ENCODE results near the gene TMEM129.

The TMEM129 gene

GRCh38 chr4:1756079-1756478, 35.0 kb upstream of the TMEM129 start:
- H3K4me1 ChIP-seq (ENCODE audit: control insufficient read depth, low read depth, low read length) = no peaks in the 10 kb centered on the region

GRCh38 chr4:1755297-1755696, 34.2 kb upstream of the TMEM129 start:
- Histone ChIP-seq H3K27me3 (ENCODE audit: control insufficient read depth, insufficient read depth, low read length) (no peaks in the 10 kb centered on the region), H3K27ac (ENCODE audit: low read length) (no peak overlapping the region), H3K36me3 (ENCODE audit: control insufficient read depth, low read depth, low read length) (no peaks in the 10 kb centered on the region), H3K9ac (ENCODE audit: low read length) (no peak overlapping the region), H3K4me1 (ENCODE audit: control insufficient read depth, low read depth, low read length) (no peaks in the 10 kb centered on the region), H3K4me3 (ENCODE audit: low read length) (no peak overlapping the region), H3K9me3 (ENCODE audit: control insufficient read depth, low read depth, low read length) (no peaks in the 10 kb centered on the region)

More at GRCh38 chr4:1756079-1756478, 35.0 kb upstream of the TMEM129 start:
- no peak overlapping the region for H3K9ac ChIP-seq (ENCODE audit: low read length)
- H3K9me3 ChIP-seq (ENCODE audit: control insufficient read depth, low read depth, low read length) = no peaks in the 10 kb centered on the region
- H3K36me3 ChIP-seq (ENCODE audit: control insufficient read depth, low read depth, low read length) = no peaks in the 10 kb centered on the region
- no peaks in the 10 kb centered on the region for H3K27me3 ChIP-seq (ENCODE audit: control insufficient read depth, insufficient read depth, low read length)
- no peak overlapping the region for H3K27ac ChIP-seq (ENCODE audit: low read length)
- no peak overlapping the region for H3K4me3 ChIP-seq (ENCODE audit: low read length)

DNA sequence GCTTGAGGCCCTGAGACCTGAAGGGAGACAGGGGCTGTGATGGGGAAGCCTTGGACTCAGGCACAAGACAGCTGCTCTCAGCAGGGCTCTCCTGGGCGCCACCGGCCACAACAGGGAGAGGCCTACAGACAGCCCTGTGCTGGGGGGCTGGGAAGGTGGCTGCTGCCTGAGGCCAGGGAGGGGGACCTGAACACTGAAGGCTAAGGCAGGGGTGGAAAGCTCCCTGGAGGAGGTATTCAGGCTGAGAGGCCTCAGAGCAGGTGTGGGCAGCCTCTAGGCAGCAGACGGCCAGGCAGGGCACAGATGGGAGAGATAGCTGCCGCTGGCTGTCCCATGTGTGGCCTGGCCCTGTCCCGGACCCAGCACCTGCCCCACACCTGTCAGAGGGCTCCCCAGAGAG, 33.2 kb upstream of the TMEM129 start:
- Histone ChIP-seq H3K4me1 (ENCODE audit: control insufficient read depth, low read depth, low read length) (no peaks in the 10 kb centered on the region), H3K9me3 (ENCODE audit: control insufficient read depth, low read depth, low read length) (no peaks in the 10 kb centered on the region), H3K9ac (ENCODE audit: low read length) (no peak overlapping the region), H3K4me3 (ENCODE audit: low read length) (no peak overlapping the region), H3K27me3 (ENCODE audit: control insufficient read depth, insufficient read depth, low read length) (no peaks in the 10 kb centered on the region), H3K27ac (ENCODE audit: low read length) (no peak overlapping the region), H3K36me3 (ENCODE audit: control insufficient read depth, low read depth, low read length) (no peaks in the 10 kb centered on the region)

GRCh38 chr4:1753697-1754311, 32.7 kb upstream of the TMEM129 start:
- Histone ChIP-seq H3K36me3 (ENCODE audit: control insufficient read depth, low read depth, low read length) (no peaks in the 10 kb centered on the region), H3K27me3 (ENCODE audit: control insufficient read depth, insufficient read depth, low read length) (no peaks in the 10 kb centered on the region), H3K4me3 (ENCODE audit: low read length) (no peak overlapping the region), H3K4me1 (ENCODE audit: control insufficient read depth, low read depth, low read length) (no peaks in the 10 kb centered on the region), H3K27ac (ENCODE audit: low read length) (no peak overlapping the region), H3K9ac (ENCODE audit: low read length) (no peak overlapping the region), H3K9me3 (ENCODE audit: control insufficient read depth, low read depth, low read length) (no peaks in the 10 kb centered on the region)

DNA sequence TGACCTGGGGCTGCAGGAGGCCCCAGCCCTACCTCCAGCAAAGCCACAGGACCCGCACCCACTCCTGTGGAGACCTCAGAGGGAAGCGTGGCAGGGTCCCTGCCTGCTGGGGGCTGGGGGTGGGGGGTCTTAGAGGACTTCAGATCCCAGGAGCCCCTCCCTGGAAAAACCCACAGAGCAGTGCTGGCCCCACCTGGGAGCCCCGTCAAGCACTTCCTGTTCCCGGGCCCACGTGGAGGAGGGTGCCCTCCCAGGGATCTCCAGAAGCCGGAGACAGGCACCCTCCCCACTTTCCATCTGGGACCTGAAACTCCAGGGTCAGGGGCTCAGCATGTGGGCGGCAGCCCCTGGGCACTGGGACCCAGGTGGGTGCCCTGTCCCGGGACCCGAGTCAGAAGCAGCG, 32.2 kb upstream of the TMEM129 start:
- Histone ChIP-seq H3K9ac (ENCODE audit: low read length) (no peak overlapping the region), H3K4me1 (ENCODE audit: control insufficient read depth, low read depth, low read length) (no peaks in the 10 kb centered on the region), H3K27me3 (ENCODE audit: control insufficient read depth, insufficient read depth, low read length) (no peaks in the 10 kb centered on the region), H3K9me3 (ENCODE audit: control insufficient read depth, low read depth, low read length) (no peaks in the 10 kb centered on the region), H3K27ac (ENCODE audit: low read length) (no peak overlapping the region), H3K4me3 (ENCODE audit: low read length) (no peak overlapping the region), H3K36me3 (ENCODE audit: control insufficient read depth, low read depth, low read length) (no peaks in the 10 kb centered on the region)

- no peak overlapping the region for H3K27ac ChIP-seq (ENCODE audit: low read length)
- H3K9me3 ChIP-seq (ENCODE audit: control insufficient read depth, low read depth, low read length) = no peaks in the 10 kb centered on the region
- no peaks in the 10 kb centered on the region for H3K36me3 ChIP-seq (ENCODE audit: control insufficient read depth, low read depth, low read length)
- no peak overlapping the region for H3K9ac ChIP-seq (ENCODE audit: low read length)
- H3K4me3 ChIP-seq (ENCODE audit: low read length) = no peak overlapping the region
- H3K4me1 ChIP-seq (ENCODE audit: control insufficient read depth, low read depth, low read length) = no peaks in the 10 kb centered on the region
- no peaks in the 10 kb centered on the region for H3K27me3 ChIP-seq (ENCODE audit: control insufficient read depth, insufficient read depth, low read length)
These were observed 31.3 kb upstream of the TMEM129 start for GRCh38 chr4:1752284-1753041.

- Histone ChIP-seq H3K27ac (ENCODE audit: low read length) (no peak overlapping the region), H3K36me3 (ENCODE audit: control insufficient read depth, low read depth, low read length) (no peaks in the 10 kb centered on the region), H3K9ac (ENCODE audit: low read length) (no peak overlapping the region), H3K4me3 (ENCODE audit: low read length) (no peak overlapping the region), H3K4me1 (ENCODE audit: control insufficient read depth, low read depth, low read length) (no peaks in the 10 kb centered on the region), H3K27me3 (ENCODE audit: control insufficient read depth, insufficient read depth, low read length) (no peaks in the 10 kb centered on the region), H3K9me3 (ENCODE audit: control insufficient read depth, low read depth, low read length) (no peaks in the 10 kb centered on the region)
These were observed 30.8 kb upstream of the TMEM129 start for GRCh38 chr4:1751919-1752283.

DNA sequence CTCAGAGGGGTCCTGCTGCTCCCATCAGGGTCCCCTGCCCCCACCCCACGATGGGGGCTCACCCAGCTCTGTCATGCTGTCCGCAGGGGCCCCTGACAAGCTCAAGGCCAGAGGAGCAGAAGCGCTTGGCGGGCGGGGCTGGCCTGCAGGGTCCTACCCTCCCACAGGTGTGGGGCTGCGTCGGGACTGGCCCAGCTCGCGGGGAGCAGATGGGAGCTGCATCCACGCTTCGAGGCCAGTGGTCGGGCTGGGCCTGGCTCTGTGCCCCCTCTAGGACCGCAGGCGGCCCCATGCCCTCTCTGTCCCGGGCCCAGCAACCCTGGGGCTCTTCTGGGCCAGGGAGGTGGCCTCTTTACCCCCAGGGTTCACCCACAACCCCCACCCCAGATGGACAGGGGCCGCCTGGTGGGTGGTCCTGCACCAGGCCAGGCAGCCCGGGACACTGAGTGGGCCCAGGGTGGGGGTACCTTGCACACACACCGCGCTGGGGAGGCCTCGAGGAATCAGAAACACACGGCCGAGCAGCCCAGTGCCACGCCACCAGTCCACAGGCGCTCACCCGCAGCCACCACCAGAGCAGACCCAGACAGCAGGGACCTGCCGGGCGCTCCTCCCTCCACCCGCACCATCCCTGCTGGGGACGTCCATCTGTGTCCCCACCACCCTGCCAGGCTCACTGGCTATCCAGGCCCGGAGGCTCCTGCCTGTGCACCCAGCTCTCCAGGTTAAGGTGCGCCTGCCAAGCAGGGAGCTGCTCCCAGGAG, 30.2 kb upstream of the TMEM129 start:
- Histone ChIP-seq H3K36me3 (ENCODE audit: control insufficient read depth, low read depth, low read length) (no peaks in the 10 kb centered on the region), H3K27ac (ENCODE audit: low read length) (no peak overlapping the region), H3K4me3 (ENCODE audit: low read length) (no peak overlapping the region), H3K27me3 (ENCODE audit: control insufficient read depth, insufficient read depth, low read length) (no peaks in the 10 kb centered on the region), H3K9ac (ENCODE audit: low read length) (no peak overlapping the region), H3K9me3 (ENCODE audit: control insufficient read depth, low read depth, low read length) (no peaks in the 10 kb centered on the region), H3K4me1 (ENCODE audit: control insufficient read depth, low read depth, low read length) (no peaks in the 10 kb centered on the region)

- H3K27ac ChIP-seq (ENCODE audit: low read length) = no peak overlapping the region
- H3K27me3 ChIP-seq (ENCODE audit: control insufficient read depth, insufficient read depth, low read length) = no peaks in the 10 kb centered on the region
- no peaks in the 10 kb centered on the region for H3K36me3 ChIP-seq (ENCODE audit: control insufficient read depth, low read depth, low read length)
- no peak overlapping the region for H3K4me3 ChIP-seq (ENCODE audit: low read length)
- no peaks in the 10 kb centered on the region for H3K9me3 ChIP-seq (ENCODE audit: control insufficient read depth, low read depth, low read length)
- no peaks in the 10 kb centered on the region for H3K4me1 ChIP-seq (ENCODE audit: control insufficient read depth, low read depth, low read length)
- H3K9ac ChIP-seq (ENCODE audit: low read length) = no peak overlapping the region
These were observed 29.4 kb upstream of the TMEM129 start for GRCh38 chr4:1750381-1751154.

DNA sequence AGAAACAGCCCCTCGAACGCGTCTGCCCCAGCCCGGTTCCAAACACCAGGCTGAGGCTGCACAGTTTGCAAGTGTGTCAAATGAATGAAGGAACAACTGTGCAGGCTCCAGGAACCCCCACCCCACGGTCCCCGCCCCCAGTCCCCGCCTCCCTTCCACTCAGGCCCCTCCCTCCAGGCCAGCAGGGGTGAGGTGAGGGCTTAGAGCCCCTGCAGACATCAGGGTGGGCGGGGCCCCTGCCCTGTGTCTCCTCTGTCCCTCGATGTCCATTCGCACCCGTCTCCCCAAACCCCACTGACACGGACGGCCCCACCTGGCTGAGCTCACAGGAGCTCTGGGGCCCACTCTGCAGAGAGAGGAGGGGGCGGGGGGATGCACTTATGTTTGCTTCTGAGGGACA, 28.7 kb upstream of the TMEM129 start:
- Histone ChIP-seq H3K4me1 (ENCODE audit: control insufficient read depth, low read depth, low read length) (no peaks in the 10 kb centered on the region), H3K9ac (ENCODE audit: low read length) (no peak overlapping the region), H3K4me3 (ENCODE audit: low read length) (no peak overlapping the region), H3K27me3 (ENCODE audit: control insufficient read depth, insufficient read depth, low read length) (no peaks in the 10 kb centered on the region), H3K27ac (ENCODE audit: low read length) (no peak overlapping the region), H3K9me3 (ENCODE audit: control insufficient read depth, low read depth, low read length) (no peaks in the 10 kb centered on the region), H3K36me3 (ENCODE audit: control insufficient read depth, low read depth, low read length) (peaks cover under 1% of the 10 kb centered on the region)

- no peaks in the 10 kb centered on the region for H3K9me3 ChIP-seq (ENCODE audit: control insufficient read depth, low read depth, low read length)
- no peaks in the 10 kb centered on the region for H3K27me3 ChIP-seq (ENCODE audit: control insufficient read depth, insufficient read depth, low read length)
- peaks cover 4% of the 10 kb centered on the region for H3K36me3 ChIP-seq (ENCODE audit: control insufficient read depth, low read depth, low read length)
- no peak overlapping the region for H3K27ac ChIP-seq (ENCODE audit: low read length)
- H3K9ac ChIP-seq (ENCODE audit: low read length) = no peak overlapping the region
- H3K4me1 ChIP-seq (ENCODE audit: control insufficient read depth, low read depth, low read length) = no peaks in the 10 kb centered on the region
- H3K4me3 ChIP-seq (ENCODE audit: low read length) = no peak overlapping the region
These were observed 28.2 kb upstream of the TMEM129 start for GRCh38 chr4:1749370-1749769.

Data from iPS-18a (cell line).